Erythroblast (primary cell): ENCODE measurements around the gene KLHL7.

Source experiments
- GATA1 ChIP-seq: IDR thresholded peaks from 2 replicates; pipeline ENCODE4 v1.6.1; 2011; ENCODE audit warnings: low read depth, mild to moderate bottlenecking, control low read depth, low read length, moderate library complexity
- POLR2A ChIP-seq: IDR thresholded peaks from 2 replicates; pipeline ENCODE4 v1.6.1; 2011; ENCODE audit warnings: mild to moderate bottlenecking, low read length

DNA sequence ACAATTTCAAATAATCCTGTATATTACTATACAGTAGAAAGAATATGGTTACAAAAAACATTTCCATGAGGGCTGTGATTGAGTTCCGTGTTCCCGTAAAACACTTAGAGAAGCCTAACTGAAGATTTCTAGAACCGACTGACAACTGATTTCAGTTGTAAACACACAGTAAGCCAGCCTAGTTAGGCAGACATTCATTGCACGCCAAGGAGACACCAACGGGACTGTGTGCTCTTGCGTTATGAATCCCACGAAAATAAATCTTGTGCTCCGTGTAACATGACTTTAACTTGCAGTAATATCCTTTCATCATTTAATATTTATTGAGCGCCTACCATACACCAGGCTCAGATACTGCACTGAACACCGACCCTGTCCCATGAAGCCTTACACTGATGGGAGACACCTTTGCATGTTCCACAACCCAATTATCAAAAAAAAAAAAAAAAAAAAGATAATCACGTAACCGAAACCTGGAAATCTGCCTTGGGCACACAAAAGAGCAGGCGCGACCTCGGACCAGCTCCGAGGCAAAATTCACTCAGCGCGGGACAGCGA is 420 bp upstream of the KLHL7 start:
- TF ChIP-seq POLR2A (no peak), GATA1 (no peak)
